Measurements from ENCODE around the gene MTMR3.
"Not testable (repeated sequence)": the region's sequence is repeated elsewhere in the genome, so short reads cannot be mapped to it uniquely, and the experiment has no call there.

The MTMR3 gene

GRCh38 chr22:30054764-30055069 lies 171.7 kb downstream of the MTMR3 start:
- DNase-seq: peak in 1 of 42 donors; percentile 3
- intact Hi-C loops (cut with DNase I): no loop called here

- intact Hi-C loops (cut with DNase I): no loop called here
- DNase-seq: peak in 1 of 42 donors; percentile 18
These were observed 173.0 kb downstream of the MTMR3 start for GRCh38 chr22:30056015-30056414.

GRCh38 chr22:30057375-30057774 lies 174.4 kb downstream of the MTMR3 start:
- intact Hi-C loops (cut with DNase I): no loop called here
- DNase-seq: no peak

DNA sequence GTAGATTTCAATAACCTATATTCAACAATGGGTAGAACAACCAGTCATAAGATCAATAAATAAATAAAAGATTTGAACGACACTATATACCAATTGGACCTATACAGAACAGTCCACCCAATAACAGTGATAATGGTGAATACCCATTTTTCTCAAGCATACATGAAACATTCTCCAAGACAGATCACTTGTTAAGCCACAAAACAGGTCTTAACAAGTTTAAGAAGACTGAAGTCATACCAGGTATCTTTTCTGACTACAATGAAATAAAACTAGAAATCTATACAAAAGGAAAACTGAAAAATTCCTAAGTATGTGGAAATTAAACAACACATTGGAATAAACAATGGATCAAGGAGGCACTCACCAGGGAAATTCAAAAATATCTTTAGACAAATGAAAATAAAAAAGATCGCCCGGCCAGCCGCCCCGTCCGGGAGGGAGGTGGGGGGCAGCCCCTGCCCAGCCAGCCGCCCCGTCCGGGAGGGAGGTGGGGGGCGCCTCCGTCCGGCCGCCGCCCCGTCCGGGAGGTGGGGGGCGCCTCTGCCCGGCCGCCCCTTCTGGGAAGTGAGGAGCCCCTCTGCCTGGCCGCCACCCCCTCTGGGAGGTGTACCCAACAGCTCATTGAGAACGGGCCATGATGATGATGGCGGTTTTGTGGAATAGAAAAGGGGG lies 176.5 kb downstream of the MTMR3 start:
- DNase-seq; intact Hi-C loops (cut with DNase I): not testable (repeated sequence)

- intact Hi-C loops (cut with DNase I); DNase-seq: not testable (repeated sequence)
These were observed 178.1 kb downstream of the MTMR3 start for GRCh38 chr22:30061094-30061493.

- intact Hi-C loops (cut with DNase I): no loop called here
- no peak for DNase-seq
These were observed 179.3 kb downstream of the MTMR3 start for GRCh38 chr22:30062259-30062658.

- DNase-seq: no peak
- intact Hi-C loops (cut with DNase I): no loop called here
These were observed 180.0 kb downstream of the MTMR3 start for GRCh38 chr22:30062950-30063349.

GRCh38 chr22:30064172-30064571 lies 181.2 kb downstream of the MTMR3 start:
- intact Hi-C loops (cut with DNase I): no loop called here
- DNase-seq: no peak

DNA sequence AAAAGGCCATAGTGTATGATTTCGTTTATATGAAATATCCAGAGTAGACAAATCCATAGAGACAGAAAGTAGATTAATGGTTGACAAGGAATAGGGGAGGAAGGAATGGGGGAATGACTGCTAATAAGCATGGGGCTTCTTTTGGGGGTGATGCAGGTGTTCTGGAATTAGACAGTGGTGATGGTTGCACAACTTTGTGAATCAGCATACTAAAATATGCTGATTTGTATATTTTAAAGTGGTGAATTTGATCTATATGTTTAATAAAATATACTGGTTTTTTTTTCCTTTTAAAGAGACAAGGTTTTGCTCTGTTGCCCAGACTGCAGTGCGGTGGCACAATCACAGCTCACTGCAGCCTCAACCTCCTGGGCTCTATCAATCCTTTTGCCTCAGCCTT lies 190.8 kb downstream of the MTMR3 start:
- intact Hi-C loops (cut with DNase I): no loop called here
- DNase-seq: no peak

GRCh38 chr22:30074147-30074546 lies 191.2 kb downstream of the MTMR3 start:
- intact Hi-C loops (cut with DNase I): no loop called here
- no peak for DNase-seq

DNA sequence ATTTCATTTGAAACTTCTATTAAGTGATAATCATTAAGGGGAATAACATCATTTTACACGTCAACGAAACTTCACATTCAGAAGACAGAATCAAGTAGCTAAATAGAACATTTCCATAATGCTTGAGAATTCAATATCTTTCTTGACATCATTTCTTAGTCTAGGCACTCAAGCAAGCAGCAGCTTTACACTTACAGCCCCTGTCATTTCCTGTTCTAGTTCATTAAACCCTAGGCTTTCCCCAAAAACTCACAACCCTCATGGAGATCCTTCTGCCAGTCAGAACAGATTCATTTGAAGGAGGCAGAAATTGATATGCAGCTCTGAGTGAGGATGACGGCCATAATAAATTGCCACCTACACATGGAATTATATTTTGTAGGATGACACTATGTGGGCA lies 192.0 kb downstream of the MTMR3 start:
- no peak for DNase-seq
- intact Hi-C loops (cut with DNase I): no loop called here

DNA sequence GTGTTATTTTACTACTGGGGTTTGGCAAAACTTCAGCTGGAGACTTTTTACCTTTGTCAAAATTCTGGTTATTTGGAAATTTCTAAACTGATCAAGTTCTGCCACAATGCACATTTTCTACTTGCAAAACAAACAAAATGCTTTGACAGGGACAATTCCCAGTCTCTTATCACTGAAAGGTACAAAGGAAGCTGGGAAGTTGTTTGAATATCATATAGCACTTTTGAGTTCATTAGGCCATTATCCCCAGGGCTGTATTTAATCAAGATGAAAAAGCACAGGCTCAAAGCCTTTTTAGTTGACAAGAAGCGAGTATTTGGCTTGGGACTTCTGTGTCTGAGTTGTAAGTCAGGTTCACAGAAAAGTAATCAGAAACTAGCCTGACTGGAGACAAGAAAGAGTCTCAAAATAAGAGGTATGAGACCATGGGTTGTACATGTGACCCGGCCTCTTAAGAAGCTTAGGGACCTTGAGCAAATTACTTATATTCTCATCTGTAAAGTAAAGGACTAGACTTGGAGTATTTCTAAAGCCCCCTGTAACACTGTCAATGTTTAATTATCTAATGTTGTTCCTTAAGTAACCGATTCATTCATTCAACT lies 194.4 kb downstream of the MTMR3 start:
- intact Hi-C loops (cut with DNase I): no loop called here
- no peak for DNase-seq

GRCh38 chr22:30078320-30079311 lies 195.6 kb downstream of the MTMR3 start:
- intact Hi-C loops (cut with DNase I): no loop called here
- no peak for DNase-seq

DNA sequence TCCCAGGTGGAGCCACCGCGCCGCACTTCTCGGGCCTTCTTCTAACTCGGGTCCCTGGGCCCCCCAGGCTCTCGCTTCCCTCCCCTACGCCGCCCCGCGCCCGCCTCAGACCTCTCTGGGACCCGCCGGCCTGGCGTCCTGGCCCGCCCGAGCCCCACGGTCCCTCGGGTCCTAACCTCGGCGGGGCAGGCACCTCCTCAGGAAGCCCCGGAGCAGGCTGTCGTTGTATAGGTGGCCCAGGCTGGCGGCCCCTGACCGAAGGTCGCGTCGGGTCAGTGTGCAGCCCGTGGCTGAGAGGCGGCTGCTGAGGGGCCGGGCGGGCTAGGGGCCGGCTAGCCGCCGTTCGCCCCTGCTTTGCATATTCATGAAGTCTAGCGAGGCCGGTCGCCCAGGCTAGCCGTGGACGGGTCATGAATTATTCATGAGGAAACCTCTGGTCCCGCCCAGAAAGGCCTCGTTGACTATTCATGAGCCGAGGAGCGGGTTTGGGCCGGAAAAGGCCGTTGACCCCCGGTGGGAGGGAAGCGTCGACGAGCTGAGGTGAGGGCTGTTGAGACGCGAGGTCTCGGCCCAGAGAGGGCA lies 197.1 kb downstream of the MTMR3 start, which contains the start of gene HORMAD2:
Gene HORMAD2, plus strand, starts transcription at position 513 of the 582 bp plus-strand sequence. CDS start 13,489 bp downstream, outside the sequence.
- DNase-seq: peak; percentile 8 to 77 (median 48)
- intact Hi-C loops (cut with DNase I): loop anchor here (10.0 kb wide), 2 partner anchors 395 to 445 kb away; no protein-coding TSS in a partner anchor
